NB4 (cell line): ENCODE measurements around the gene GABRG3.

Experiments
- CTCF ChIP-seq: IDR thresholded peaks from one replicate; pipeline ENCODE4 v1.5.1; 2012; ENCODE audit warnings: low read depth, low read length
- MYC ChIP-seq: IDR thresholded peaks from 2 replicates; pipeline ENCODE4 v1.6.1; 2011; ENCODE audit warnings: low read depth, low read length
- POLR2A ChIP-seq: IDR thresholded peaks from 2 replicates; pipeline ENCODE4 v1.6.1; 2011; ENCODE audit warnings: mild to moderate bottlenecking; ENCODE audit not compliant: insufficient read length; ENCODE audit errors: extremely low read depth
- TF ChIP-seq, protein P1 (sequence below): IDR thresholded peaks from 2 replicates; pipeline ENCODE4 v1.6.1; 2011; ENCODE audit warnings: low read depth, low read length

DNA sequence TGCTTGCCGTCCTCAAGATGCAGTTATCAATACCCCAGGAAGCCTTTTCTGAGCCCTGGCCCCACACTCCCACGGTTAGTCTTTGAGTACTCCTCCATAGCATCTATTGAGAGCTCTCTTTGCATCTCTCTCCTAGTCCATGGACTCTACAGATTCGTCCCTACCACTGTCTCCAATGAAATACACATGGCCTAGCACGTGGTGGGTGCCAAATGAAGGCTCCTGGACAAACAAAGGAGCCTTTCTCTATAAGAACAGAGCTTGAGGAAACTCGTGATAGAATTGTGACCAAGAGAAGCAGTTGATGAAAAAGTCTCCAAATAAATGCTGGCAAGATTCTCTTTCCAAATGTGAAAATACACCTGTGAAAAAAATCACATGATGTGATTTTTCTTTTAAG lies 166.1 kb downstream of the GABRG3 start:
- TF ChIP-seq CTCF (no peak), POLR2A (no peak), MYC (no peak)
- TF ChIP-seq, protein P1, sequence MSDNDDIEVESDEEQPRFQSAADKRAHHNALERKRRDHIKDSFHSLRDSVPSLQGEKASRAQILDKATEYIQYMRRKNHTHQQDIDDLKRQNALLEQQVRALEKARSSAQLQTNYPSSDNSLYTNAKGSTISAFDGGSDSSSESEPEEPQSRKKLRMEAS: no peak
